SK-N-SH (cell line): ENCODE measurements around the gene SLC7A11. TPM values are rescaled to one million over a fixed set of nuclear protein-coding genes. Genes with fewer than 3 reads are reported as not detected.

Experiments
- CTCF ChIA-PET: fragments of 300-600, 350-600 bp; formaldehyde crosslinking; extraction: SDS; loops from one replicate; lab custom pipeline; 2021; lab: Yijun Ruan, JAX
- POLR2A ChIA-PET: fragments of 350-600 bp; sonication (Branson Sonifier 250); formaldehyde crosslinking; extraction: SDS; loops from one replicate; lab custom pipeline; 2020; ENCODE audit warnings: antibody characterized with exemption, inconsistent platforms; lab: Yijun Ruan, JAX
- DNase-seq: peaks from one replicate; pipeline ENCODE4 v3.0.0; 2012
- H2AFZ ChIP-seq: fragments of 200-600 bp; sonication (generic); 2 replicates; pipeline ENCODE4 v1.8.1; 2016; ENCODE audit warnings: antibody characterized with exemption, mild to moderate bottlenecking, low read depth
- H3F3A ChIP-seq: fragments of 200-600 bp; sonication (generic); replicated peaks from 2 replicates; pipeline ENCODE3; 2016; ENCODE audit warnings: antibody characterized with exemption, mild to moderate bottlenecking; ENCODE audit not compliant: insufficient read depth
- H3K27ac ChIP-seq, 2 experiments: fragments of 200-500 bp in 1 of 2; fragments of 200-600 bp in 1 of 2; sonication (Bioruptor generic) in 1 of 2; sonication (generic), shearing (Covaris generic) in 1 of 2; 2 replicates each; pipeline versions ENCODE4 v1.5.1 to v1.6.1; 2014 to 2016; ENCODE audit warnings: low read depth in 2 of 2, inconsistent platforms in 1 of 2, low read length in 1 of 2, mild to moderate bottlenecking in 1 of 2, mixed read lengths in 1 of 2
- H3K27me3 ChIP-seq: fragments of 200-600 bp; sonication (generic), shearing (Covaris generic); 2 replicates; pipeline ENCODE4 v1.6.1; 2016; ENCODE audit warnings: mixed run types; ENCODE audit not compliant: insufficient read depth
- H3K36me3 ChIP-seq, 2 experiments: fragments of 200-500 bp in 1 of 2; fragments of 200-600 bp in 1 of 2; sonication (Bioruptor generic) in 1 of 2; sonication (generic) in 1 of 2; replicated peaks in 1 of 2; 2 replicates each; pipeline versions ENCODE3 to v1.5.1; 2014 to 2016; ENCODE audit warnings: low read length in 1 of 2, mild to moderate bottlenecking in 1 of 2; ENCODE audit not compliant: insufficient read depth in 2 of 2, control insufficient read depth in 1 of 2
- H3K4me1 ChIP-seq, 2 experiments: fragments of 200-500 bp in 1 of 2; fragments of 200-600 bp in 1 of 2; sonication (Bioruptor generic) in 1 of 2; sonication (generic), shearing (Covaris generic) in 1 of 2; 2 replicates each; pipeline versions ENCODE4 v1.5.1 to v1.6.1; 2014 to 2016; ENCODE audit warnings: low read depth in 1 of 2, low read length in 1 of 2, mixed run types in 1 of 2; ENCODE audit not compliant: insufficient read depth in 2 of 2, control insufficient read depth in 1 of 2
- H3K4me2 ChIP-seq: fragments of 200-600 bp; sonication (generic), shearing (Covaris generic); 2 replicates; pipeline ENCODE4 v1.6.1; 2017; ENCODE audit warnings: mixed run types
- H3K4me3 ChIP-seq, 2 experiments: fragments of 200-500 bp in 1 of 2; fragments of 200-600 bp in 1 of 2; sonication (Bioruptor generic) in 1 of 2; sonication (generic), shearing (Covaris generic) in 1 of 2; 2 replicates each; pipeline versions ENCODE4 v1.5.1 to v1.8.1; 2014 to 2016; ENCODE audit warnings: low read depth in 2 of 2, inconsistent platforms in 1 of 2, low read length in 1 of 2, mild to moderate bottlenecking in 1 of 2, mixed read lengths in 1 of 2, moderate library complexity in 1 of 2
- H3K79me2 ChIP-seq: fragments of 200-600 bp; sonication (generic); 2 replicates; pipeline ENCODE4 v1.8.1; 2017; ENCODE audit warnings: mild to moderate bottlenecking; ENCODE audit not compliant: insufficient read depth
- H3K9ac ChIP-seq: fragments of 200-600 bp; sonication (generic); 2 replicates; pipeline ENCODE4 v1.6.1; 2017; ENCODE audit warnings: mixed run types
- H3K9me2 ChIP-seq: fragments of 200-600 bp; sonication (generic); 2 replicates; pipeline ENCODE4 v1.6.1; 2017; ENCODE audit warnings: mixed run types
- H3K9me3 ChIP-seq: fragments of 200-600 bp; sonication (generic); 2 replicates; pipeline ENCODE4 v1.6.1; 2017; ENCODE audit warnings: mixed run types, mild to moderate bottlenecking, moderate library complexity
- H4K20me1 ChIP-seq: fragments of 200-600 bp; sonication (generic); 2 replicates; pipeline ENCODE4 v1.6.1; 2017; ENCODE audit warnings: mild to moderate bottlenecking, mixed run types; ENCODE audit not compliant: insufficient read depth
- CHD2 ChIP-seq: fragments of 150-350 bp; IDR thresholded peaks from 2 replicates; pipeline ENCODE4 v1.6.1; 2018; ENCODE audit warnings: low read length; ENCODE audit not compliant: partially characterized antibody
- CTCF ChIP-seq: fragments of 200-600 bp; sonication (generic); IDR thresholded peaks from 2 replicates; pipeline ENCODE4 v1.6.1; 2017; ENCODE audit warnings: antibody characterized with exemption, mild to moderate bottlenecking, moderate library complexity
- ELF1 ChIP-seq: IDR thresholded peaks from 2 replicates; pipeline ENCODE4 v1.4.0; 2012
- EP300 ChIP-seq, 2 experiments: IDR thresholded peaks; 2 replicates each; pipeline versions ENCODE4 v1.4.0 to v1.6.1; 2012; ENCODE audit warnings: borderline replicate concordance in 1 of 2, low read depth in 1 of 2, low read length in 1 of 2
- FOXJ3 ChIP-seq: sonication (generic); formaldehyde crosslinking; IDR thresholded peaks from 2 replicates; pipeline ENCODE4 v1.5.1; 2020; ENCODE audit warnings: mild to moderate bottlenecking, missing genetic modification reagents
- FOXM1 ChIP-seq: IDR thresholded peaks from 2 replicates; pipeline ENCODE4 v1.4.0; 2012; ENCODE audit warnings: low read depth, mild to moderate bottlenecking
- GABPA ChIP-seq: IDR thresholded peaks from 2 replicates; pipeline ENCODE4 v1.4.0; 2012; ENCODE audit warnings: low read depth, mild to moderate bottlenecking
- GATA2 ChIP-seq: sonication (generic); formaldehyde crosslinking; IDR thresholded peaks from 2 replicates; pipeline ENCODE4 v1.5.0; 2020; ENCODE audit warnings: mild to moderate bottlenecking, missing genetic modification reagents
- JUND ChIP-seq: IDR thresholded peaks from 2 replicates; pipeline ENCODE4 v1.4.0; 2012
- MEF2A ChIP-seq: IDR thresholded peaks from 2 replicates; pipeline ENCODE4 v1.4.0; 2012; ENCODE audit warnings: low read depth, borderline replicate concordance
- NFIC ChIP-seq: IDR thresholded peaks from 2 replicates; pipeline ENCODE4 v1.4.0; 2012; ENCODE audit warnings: borderline replicate concordance
- NRF1 ChIP-seq: IDR thresholded peaks from 2 replicates; pipeline ENCODE4 v1.6.1; 2012; ENCODE audit warnings: low read depth, mild to moderate bottlenecking, low read length
- RAD21 ChIP-seq: IDR thresholded peaks from 2 replicates; pipeline ENCODE4 v1.6.1; 2012; ENCODE audit warnings: mild to moderate bottlenecking, low read length
- RCOR1 ChIP-seq: fragments of 150-350 bp; IDR thresholded peaks from 2 replicates; pipeline ENCODE4 v1.6.1; 2017; ENCODE audit warnings: antibody characterized with exemption, low read length
- RXRA ChIP-seq: IDR thresholded peaks from 2 replicates; pipeline ENCODE4 v1.4.0; 2012; ENCODE audit warnings: low read depth, mild to moderate bottlenecking, borderline replicate concordance
- SIN3A ChIP-seq: IDR thresholded peaks from 2 replicates; pipeline ENCODE4 v1.6.1; 2012; ENCODE audit warnings: low read depth, mild to moderate bottlenecking, low read length, moderate library complexity, borderline replicate concordance
- SMC3 ChIP-seq: IDR thresholded peaks from 2 replicates; pipeline ENCODE4 v1.6.1; 2012; ENCODE audit warnings: low read depth, low read length, improper control_type of control experiment
- TEAD4 ChIP-seq: IDR thresholded peaks from 2 replicates; pipeline ENCODE4 v1.4.0; 2012; ENCODE audit warnings: mild to moderate bottlenecking, borderline replicate concordance; ENCODE audit not compliant: insufficient read depth
- USF1 ChIP-seq: IDR thresholded peaks from 2 replicates; pipeline ENCODE4 v1.4.0; 2012; ENCODE audit warnings: low read depth, borderline replicate concordance
- USF2 ChIP-seq: fragments of 150-350 bp; IDR thresholded peaks from 2 replicates; pipeline ENCODE4 v1.6.1; 2017; ENCODE audit warnings: antibody characterized with exemption, low read length, low read depth, borderline replicate concordance
- YY1 ChIP-seq: IDR thresholded peaks from 2 replicates; pipeline ENCODE4 v1.4.0; 2012; ENCODE audit warnings: low read depth, mild to moderate bottlenecking
- WGBS: methylation state at CpG from one replicate; pipeline ENCODE4 v1.1.6; 2017; ENCODE audit warnings: low lambda C conversion rate; 5-methylcytosine and 5-hydroxymethylcytosine counted together
- polyA plus RNA-seq, 3 experiments: library from polyadenylated mRNA; depleted of rRNA; stranded (reverse); fragments of >200 nt; gene quantifications; 2 replicates each; pipeline ENCODE4 v1.2.3, GENCODE V29; 2012

The SLC7A11 gene
- polyA plus RNA-seq, 1 of the 3 experiments (the other 2 are of a cell fraction): 3.1 TPM

- no peak for TF ChIP-seq FOXJ3
- no peak for TF ChIP-seq ELF1
- no peak for TF ChIP-seq JUND
- no peak for TF ChIP-seq USF1
- no peak for TF ChIP-seq NFIC
- no peak for TF ChIP-seq FOXM1
- TF ChIP-seq GATA2 (CRISPR knock-in tag): no peak
- no peak for TF ChIP-seq MEF2A
- TF ChIP-seq RAD21: no peak
- TF ChIP-seq TEAD4: no peak
- no peak for TF ChIP-seq CHD2
- no peak for TF ChIP-seq YY1
- no peak for TF ChIP-seq NRF1
- peaks cover 0 to 6% of the 10 kb centered on the region in 2 experiments; a peak in 2 of 4 replicates for H3K4me1 ChIP-seq
- DNase-seq: no peak
- POLR2A ChIA-PET: no interaction called here
- no peak overlapping the region for H3K4me2 ChIP-seq
- no peaks in the 10 kb centered on the region for H3K9me3 ChIP-seq
- H3K79me2 ChIP-seq: no peaks in the 10 kb centered on the region
- H3K9ac ChIP-seq: no peak overlapping the region
- H4K20me1 ChIP-seq: no peaks in the 10 kb centered on the region
- H3K9me2 ChIP-seq: 0 out of 2 replicates have a peak, but pooled peaks cover 4% of the 10 kb centered on the region
- H3K36me3 ChIP-seq: peaks cover 0 to 5% of the 10 kb centered on the region in 2 experiments
- no peak overlapping the region for H2AFZ ChIP-seq
- H3F3A ChIP-seq: peaks cover 12% of the 10 kb centered on the region
- no peak overlapping the region for H3K4me3 ChIP-seq
- CTCF ChIA-PET: interaction anchor here (1.2 kb wide), 1 partner anchor 72 kb away, joined by 4 read pairs; no protein-coding TSS in a partner anchor
- no peak overlapping the region for H3K27ac ChIP-seq
- no peaks in the 10 kb centered on the region for H3K27me3 ChIP-seq
These were observed 79.9 kb downstream of the SLC7A11 start for GRCh38 chr4:138162259-138162658.

GRCh38 chr4:138161351-138161750 is 80.8 kb downstream of the SLC7A11 start:
- Histone ChIP-seq H3K4me1 (peaks cover 0 to 6% of the 10 kb centered on the region in 2 experiments; a peak in 2 of 4 replicates), H3K27ac (no peak overlapping the region), H3K9ac (no peak overlapping the region), H2AFZ (no peak overlapping the region), H3K27me3 (no peaks in the 10 kb centered on the region), H3K9me3 (no peaks in the 10 kb centered on the region), H3K4me2 (no peak overlapping the region), H3K36me3 (peaks cover 0 to 5% of the 10 kb centered on the region in 2 experiments), H3K4me3 (no peak overlapping the region), H3F3A (peaks cover 12% of the 10 kb centered on the region), H3K9me2 (0 out of 2 replicates have a peak, but pooled peaks cover 4% of the 10 kb centered on the region), H3K79me2 (no peaks in the 10 kb centered on the region), H4K20me1 (no peaks in the 10 kb centered on the region)
- ChIA-PET POLR2A (no interaction called here), CTCF (no interaction called here)
- WGBS: 87% methylated on average over 2 of the region's 2 CpGs
- TF ChIP-seq GABPA (no peak), CHD2 (no peak), SMC3 (no peak), USF1 (no peak), RXRA (no peak), JUND (no peak), YY1 (no peak), EP300 (IDR thresholded peaks at IDR 0.05; ENCODE audit: borderline replicate concordance in 1 of 2, low read depth in 1 of 2, low read length in 1 of 2) (no peak), USF2 (no peak), NFIC (no peak), NRF1 (no peak), RCOR1 (no peak), CTCF (no peak), SIN3A (no peak)
- DNase-seq: no peak
